Natural killer cell treated with Interleukin-12 subunit alpha and Interleukin-12 subunit beta and Interleukin-15 and Interleukin-18, amount 100 ng/mL, for 72 hours (primary cell): ENCODE measurements around the gene REV1. TPM values are rescaled to one million over a fixed set of nuclear protein-coding genes. Genes with fewer than 3 reads are reported as not detected.
"Not testable (repeated sequence)": the region's sequence is repeated elsewhere in the genome, so short reads cannot be mapped to it uniquely, and the experiment has no call there.

Source experiments
- ATAC-seq, 2 donors: fragments of 150-1000 bp; cut with Tn5 transposase in 1 of 2; sonication (Bioruptor Pico), chemical (Tn5 transposase) in 1 of 2; 2 replicates each; pipeline ENCODE4 v1.10.0; 2021
- DNase-seq: peaks from one replicate; pipeline ENCODE4 v3.0.0; 2022; ENCODE audit warnings: low spot score
- H3K27ac Mint-ChIP-seq, 2 donors: 1 replicate in 1 of 2; 2 replicates in 1 of 2; pipeline ENCODE4 v1.8.0; 2022; ENCODE audit warnings: mixed read lengths in 2 of 2, mild to moderate bottlenecking in 1 of 2, moderate library complexity in 1 of 2
- H3K27me3 Mint-ChIP-seq, 2 donors: 1 replicate in 1 of 2; 2 replicates in 1 of 2; pipeline ENCODE4 v1.8.0; 2022; ENCODE audit warnings: mixed read lengths in 2 of 2
- H3K36me3 Mint-ChIP-seq: one replicate; pipeline ENCODE4 v1.8.0; 2022; ENCODE audit warnings: mixed read lengths
- H3K4me1 Mint-ChIP-seq, 2 donors: 1 replicate in 1 of 2; 2 replicates in 1 of 2; pipeline ENCODE4 v1.8.0; 2022; ENCODE audit warnings: low read depth in 2 of 2, mixed read lengths in 2 of 2, mild to moderate bottlenecking in 1 of 2
- H3K4me3 Mint-ChIP-seq: one replicate; pipeline ENCODE4 v1.8.0; 2022; ENCODE audit warnings: mixed read lengths
- H3K9me3 Mint-ChIP-seq: 2 replicates; pipeline ENCODE4 v1.8.0; 2022; ENCODE audit warnings: mixed read lengths
- total RNA-seq, 2 donors: library from RNA; stranded (reverse); gene quantifications; one replicate each; pipeline ENCODE4 v1.2.3, GENCODE V29; 2022

Gene REV1
- total RNA-seq, 2 donors from 2014 or later = 26.7 to 59.5 TPM

- not testable (repeated sequence) for ATAC-seq, H3K4me3 Mint-ChIP-seq, H3K4me1 Mint-ChIP-seq, H3K27ac Mint-ChIP-seq, H3K9me3 Mint-ChIP-seq, H3K27me3 Mint-ChIP-seq, DNase-seq
- H3K36me3 Mint-ChIP-seq = peaks cover 36% of the 10 kb centered on the region
Measured at GRCh38 chr2:99368854-99369253, 121.0 kb downstream of the REV1 start.

GRCh38 chr2:99365661-99366060, 124.2 kb downstream of the REV1 start:
- Mint-ChIP-seq H3K27ac (no peak overlapping the region), H3K27me3 (no peaks in the 10 kb centered on the region), H3K36me3 (peaks cover 39% of the 10 kb centered on the region), H3K4me3 (no peak overlapping the region), H3K9me3 (no peaks in the 10 kb centered on the region), H3K4me1 (no peaks in the 10 kb centered on the region)
- ATAC-seq = no peak
- DNase-seq = no peak

- ATAC-seq (no peak), DNase-seq (no peak)
- Mint-ChIP-seq H3K27me3 (no peaks in the 10 kb centered on the region), H3K4me1 (peaks cover 22 to 26% of the 10 kb centered on the region in 2 donors), H3K27ac (no peak overlapping the region), H3K36me3 (peaks cover 11% of the 10 kb centered on the region), H3K4me3 (no peak overlapping the region), H3K9me3 (no peaks in the 10 kb centered on the region)
Measured at GRCh38 chr2:99356853-99357252, 133.0 kb downstream of the REV1 start.

GRCh38 chr2:99354825-99355224, 135.0 kb downstream of the REV1 start:
- Mint-ChIP-seq H3K4me1 (peaks cover 31 to 37% of the 10 kb centered on the region in 2 donors), H3K27ac (peak overlapping the region in 1 of 2 donors; percentile 45)
- H3K27me3 Mint-ChIP-seq, H3K36me3 Mint-ChIP-seq, ATAC-seq, H3K9me3 Mint-ChIP-seq, DNase-seq, H3K4me3 Mint-ChIP-seq: not testable (repeated sequence)

- Mint-ChIP-seq H3K4me1 (peaks cover 34 to 41% of the 10 kb centered on the region in 2 donors), H3K4me3 (no peak overlapping the region), H3K9me3 (no peaks in the 10 kb centered on the region), H3K36me3 (no peaks in the 10 kb centered on the region), H3K27ac (no peak overlapping the region), H3K27me3 (no peaks in the 10 kb centered on the region)
- no peak for ATAC-seq
- DNase-seq = no peak
Measured at GRCh38 chr2:99354070-99354469, 135.7 kb downstream of the REV1 start.

Other genes starting within 250 kb of the REV1 start
- not detected for gene LYG2, start 234.4 kb downstream of the REV1 start, total RNA-seq
- gene LYG1, start 188.8 kb downstream of the REV1 start, total RNA-seq = 1 to 10 TPM; 1.8 to 3.0 TPM
- gene TXNDC9, start 153.7 kb downstream of the REV1 start, total RNA-seq = 10 to 100 TPM; 28.9 to 40.1 TPM
- gene EIF5B, start 152.6 kb downstream of the REV1 start, total RNA-seq = 10 to 100 TPM; 64.7 to 82.6 TPM